HUDEP-2 (cell line): ENCODE data around the gene PNPLA2.

Source experiments
- DNase-seq, 76 experiments: peaks; one replicate each; lab custom pipeline; 2025; ENCODE audit not compliant: unreplicated experiment in 76 of 76; lab: John Stamatoyannopoulos, UW

The PNPLA2 gene

DNA sequence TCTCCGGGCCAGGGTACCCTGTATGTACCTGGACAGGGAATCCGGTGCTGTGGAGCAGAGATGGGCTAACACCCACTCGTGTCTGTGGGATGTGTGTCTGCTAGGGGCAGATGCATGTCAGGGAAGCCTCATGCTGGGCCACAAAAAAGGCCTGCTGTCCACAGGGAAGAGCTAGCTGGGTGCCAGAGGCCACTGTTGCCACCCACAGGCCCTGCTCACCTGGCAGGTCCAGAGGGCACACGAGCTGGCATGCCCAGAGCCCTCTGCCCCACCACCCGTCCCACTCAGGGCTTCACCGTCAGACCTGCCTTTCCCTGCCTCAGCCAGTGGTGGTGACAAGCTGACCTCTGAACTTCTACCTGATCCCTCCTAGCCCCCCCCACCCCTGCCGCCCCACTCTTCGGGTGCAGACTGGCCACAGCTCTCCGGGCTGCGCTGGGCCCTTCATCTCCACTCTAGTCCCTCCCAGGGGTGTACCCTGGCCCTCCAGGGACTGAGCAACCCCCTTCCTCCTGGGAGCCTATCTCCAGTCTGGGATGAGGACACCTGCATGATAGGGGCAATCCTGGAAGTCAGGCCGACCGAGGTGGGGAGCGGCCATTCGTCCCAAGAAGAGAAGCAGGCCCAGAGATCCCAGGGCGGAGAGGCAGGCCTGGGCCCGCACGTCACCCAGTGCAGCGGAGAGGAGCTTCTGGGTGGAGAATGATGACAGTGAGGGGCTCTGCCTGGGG lies 22.0 kb upstream of the PNPLA2 start:
- DNase-seq: no peak

GRCh38 chr11:797296-798092 lies 21.2 kb upstream of the PNPLA2 start:
- peak in 57 of 76 experiments; percentile 6 to 76 (median 54) for DNase-seq

DNA sequence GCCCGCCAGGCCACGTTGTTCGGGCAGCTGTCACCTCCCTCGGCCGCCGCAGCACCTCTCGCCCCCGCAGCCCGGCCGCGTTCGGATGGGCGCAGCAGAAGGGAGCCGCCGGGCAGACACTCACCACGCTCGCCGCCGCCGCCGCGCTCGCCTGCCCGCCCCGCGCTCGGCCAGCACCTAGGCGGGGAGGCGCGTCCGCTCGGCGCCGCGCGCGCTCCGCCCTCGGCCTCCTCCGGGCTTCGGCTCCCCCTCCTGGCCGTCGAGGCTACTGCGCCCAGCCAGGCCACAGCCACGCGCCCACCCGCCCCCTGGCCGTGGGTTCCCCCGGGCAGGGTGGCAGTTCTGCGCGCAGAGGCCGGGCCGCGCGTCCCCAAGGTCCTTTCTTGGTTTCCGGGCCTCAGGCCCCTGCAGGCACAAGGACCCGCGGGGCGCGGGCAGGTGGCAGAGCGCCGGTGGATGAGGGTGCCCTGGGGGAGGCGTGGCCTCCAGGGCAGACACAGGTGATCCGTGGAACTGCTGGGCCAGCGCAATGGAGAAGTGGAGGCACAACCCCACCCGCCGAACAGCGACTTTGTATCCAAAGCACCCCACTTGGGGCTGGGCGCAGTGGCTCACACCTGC lies 20.5 kb upstream of the PNPLA2 start, which contains the start of gene SLC25A22:
TSS of gene SLC25A22 (minus strand) at position 189 of the 621 bp plus-strand sequence. CDS start 3,275 bp downstream, outside the sequence.
- peak in 68 of 76 experiments; percentile 16 to 85 (median 60) for DNase-seq

DNA sequence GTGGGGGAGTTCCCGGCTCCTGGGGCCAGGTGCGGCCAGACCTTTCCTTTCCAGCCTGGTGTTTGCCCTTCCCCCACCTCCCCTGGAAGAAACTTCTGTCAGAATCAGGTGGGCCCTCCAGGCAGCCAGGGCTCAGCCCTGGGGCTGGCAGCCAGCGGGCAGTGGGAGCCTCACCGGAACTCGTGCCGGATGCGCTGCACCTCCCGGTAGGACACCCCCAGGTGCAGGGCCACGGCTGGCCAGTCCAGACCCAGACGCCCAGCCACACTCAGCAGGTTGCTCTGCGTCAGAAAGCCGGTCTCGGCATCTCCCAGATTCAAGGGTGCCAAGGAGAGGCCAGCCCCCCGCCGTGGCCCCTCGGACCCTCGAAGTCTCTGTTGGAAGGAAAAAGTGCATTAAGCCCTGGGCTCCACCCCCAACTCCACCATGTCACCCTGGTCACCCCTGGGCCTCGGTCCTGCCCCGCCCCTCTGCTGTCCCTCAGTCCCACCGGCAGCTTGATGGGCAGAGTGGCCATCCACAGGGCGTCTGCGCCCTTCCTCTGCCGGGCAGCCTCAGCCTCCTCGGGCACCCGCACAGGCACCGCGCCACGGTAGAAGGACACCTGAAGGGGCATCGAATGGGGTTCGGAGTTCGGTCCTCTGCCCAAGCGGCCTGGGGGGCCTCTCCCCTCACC lies 18.9 kb upstream of the PNPLA2 start:
- DNase-seq: no peak

GRCh38 chr11:800473-800872 lies 18.2 kb upstream of the PNPLA2 start:
- DNase-seq: no peak

GRCh38 chr11:801097-801780 lies 17.5 kb upstream of the PNPLA2 start:
- DNase-seq: no peak

- no peak for DNase-seq
These were observed 16.6 kb upstream of the PNPLA2 start for GRCh38 chr11:802018-802617.

DNA sequence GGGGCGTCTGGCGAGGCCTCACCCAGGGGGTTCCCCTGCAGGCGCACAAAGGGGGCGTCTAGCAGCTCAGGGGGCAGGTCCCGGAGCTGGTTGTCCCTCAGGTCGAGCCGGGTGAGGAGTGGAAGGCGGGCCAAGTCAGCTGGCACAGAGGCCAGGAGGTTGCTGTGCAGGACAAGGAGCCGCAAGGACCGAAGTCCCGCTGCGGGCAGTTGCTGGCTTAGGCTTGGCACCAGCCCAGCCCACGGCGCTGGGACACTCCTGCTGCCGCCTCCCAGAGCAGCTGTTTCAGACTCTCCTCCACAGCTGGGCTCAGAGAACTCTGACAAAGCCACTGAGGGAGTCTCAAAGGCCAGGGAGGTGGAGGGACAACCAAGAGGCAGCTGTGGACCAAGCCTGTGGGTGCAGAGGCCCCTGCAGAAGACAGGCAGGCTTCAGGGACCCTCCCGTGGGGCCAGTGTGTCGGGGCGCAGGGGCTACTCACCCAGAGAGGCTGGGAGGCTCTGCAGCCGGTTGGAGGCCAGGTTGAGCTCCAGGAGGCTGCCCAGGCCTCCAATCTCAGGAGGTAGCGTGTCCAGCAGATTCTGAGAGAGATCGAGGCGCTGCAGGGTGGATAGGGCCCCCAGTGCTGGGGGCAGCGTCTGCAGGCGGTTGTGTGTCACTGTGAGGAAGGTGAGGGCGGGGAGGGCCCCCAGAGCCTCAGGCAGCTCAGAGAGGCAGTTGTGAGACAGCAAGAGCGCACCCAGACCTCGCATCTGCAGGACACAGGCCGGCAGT lies 15.8 kb upstream of the PNPLA2 start:
- DNase-seq: no peak

- no peak for DNase-seq
These were observed 15.3 kb upstream of the PNPLA2 start for GRCh38 chr11:803467-803742.

GRCh38 chr11:803770-804598 lies 14.7 kb upstream of the PNPLA2 start:
- no peak for DNase-seq

DNA sequence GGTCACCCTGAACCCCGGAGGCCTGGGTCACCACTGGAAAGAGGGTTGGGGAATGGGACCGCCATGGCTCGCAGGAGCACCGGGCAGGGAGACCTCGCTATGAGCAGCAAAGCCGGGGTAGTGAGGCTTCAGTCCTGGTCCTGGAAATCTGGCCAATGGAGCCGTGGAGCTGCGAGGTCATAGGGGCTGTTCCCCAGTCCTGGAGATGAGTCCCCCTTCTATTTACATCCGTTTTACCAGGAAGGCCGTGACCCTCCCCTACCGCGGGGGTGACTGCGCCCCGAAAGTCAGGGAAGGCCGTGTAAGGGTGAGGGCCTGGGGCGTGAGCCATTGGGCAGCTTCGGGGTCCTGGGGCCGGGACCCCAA lies 14.1 kb upstream of the PNPLA2 start:
- DNase-seq: no peak

GRCh38 chr11:808427-809286 lies 10.1 kb upstream of the PNPLA2 start:
- peak in 21 of 76 experiments; percentile 5 to 79 (median 33) for DNase-seq

DNA sequence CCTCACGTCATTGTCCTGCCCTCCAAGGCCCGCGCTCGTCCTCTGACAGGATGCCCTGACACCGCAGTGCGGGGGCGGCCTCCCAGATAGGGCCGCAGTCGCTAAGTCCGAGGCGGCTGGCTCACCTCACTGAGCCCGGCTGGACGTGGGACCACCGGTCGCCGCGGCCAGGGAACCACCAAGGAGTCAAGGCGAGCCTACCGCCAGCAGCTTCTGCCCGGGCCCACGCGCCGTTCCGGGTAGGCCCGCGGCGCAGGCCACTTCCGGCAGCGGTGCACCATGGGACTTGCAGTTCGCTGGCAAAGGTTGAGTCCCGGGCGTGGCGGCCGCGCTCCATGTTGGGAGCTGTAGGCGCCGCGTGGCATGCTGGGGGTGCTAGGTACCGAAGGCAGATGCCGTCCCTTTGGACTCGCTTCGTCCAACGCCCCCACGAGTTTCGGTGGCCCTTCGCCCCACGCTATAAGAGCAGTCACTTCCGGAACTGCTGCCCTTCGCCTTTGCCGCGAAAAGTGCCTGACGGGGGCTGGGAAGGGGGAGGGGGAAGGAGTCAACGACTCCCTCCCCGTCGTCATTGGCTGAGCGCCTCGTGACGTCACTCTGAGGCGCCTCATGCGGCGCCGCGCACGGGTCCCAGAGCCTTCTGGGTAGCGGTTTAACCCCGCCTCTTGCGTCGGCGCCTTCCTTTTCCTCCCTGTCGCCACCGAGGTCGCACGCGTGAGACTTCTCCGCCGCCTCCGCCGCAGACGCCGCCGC lies 9.3 kb upstream of the PNPLA2 start, which contains the start of gene RPLP2:
TSS of gene RPLP2 (plus strand) at position 681 of the 753 bp plus-strand sequence. CDS start 268 bp downstream, outside the sequence.
- DNase-seq: peak in 75 of 76 experiments; percentile 47 to 97 (median 94)

GRCh38 chr11:810040-810567 lies 8.6 kb upstream of the PNPLA2 start:
- peak in 1 of 76 experiments; percentile 37 for DNase-seq

DNA sequence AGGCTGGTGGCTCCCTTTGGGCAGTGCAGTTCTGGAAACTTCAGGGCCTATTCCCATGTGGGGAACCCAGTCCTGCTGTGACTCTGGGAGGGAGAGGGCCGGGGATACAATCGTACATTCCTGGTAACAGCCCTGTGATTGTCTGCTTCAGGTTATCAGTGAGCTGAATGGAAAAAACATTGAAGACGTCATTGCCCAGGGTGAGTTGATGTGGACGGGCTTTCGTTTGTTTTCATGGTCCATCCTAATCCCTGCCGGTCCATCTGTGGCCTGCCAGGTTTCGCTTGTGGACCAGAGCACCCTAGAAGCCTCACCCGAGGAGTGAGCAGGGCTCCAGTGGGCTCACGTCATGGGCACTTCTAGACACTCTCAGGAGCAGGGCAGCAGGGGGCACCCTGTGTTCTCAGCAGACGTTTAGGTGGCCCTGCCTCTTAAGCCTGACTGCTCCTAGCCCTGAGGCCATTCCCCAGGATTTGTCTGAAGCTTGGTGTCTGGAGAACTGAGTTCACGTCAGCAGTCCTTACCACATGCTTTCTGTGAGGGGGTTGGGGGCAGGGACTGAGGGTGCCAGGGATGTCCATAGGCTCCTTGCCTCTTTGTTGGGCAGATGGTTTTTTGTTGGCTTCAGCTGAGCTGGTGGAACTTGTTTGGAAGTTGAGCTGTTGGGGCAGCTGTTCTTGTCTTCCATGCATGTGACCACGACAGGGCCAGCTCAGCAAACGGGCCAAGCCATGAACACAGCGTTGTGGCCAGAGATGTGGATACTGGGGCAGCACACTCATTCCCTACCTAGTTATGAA lies 7.1 kb upstream of the PNPLA2 start:
- DNase-seq: peak in 15 of 76 experiments; percentile 13 to 44 (median 28)

DNA sequence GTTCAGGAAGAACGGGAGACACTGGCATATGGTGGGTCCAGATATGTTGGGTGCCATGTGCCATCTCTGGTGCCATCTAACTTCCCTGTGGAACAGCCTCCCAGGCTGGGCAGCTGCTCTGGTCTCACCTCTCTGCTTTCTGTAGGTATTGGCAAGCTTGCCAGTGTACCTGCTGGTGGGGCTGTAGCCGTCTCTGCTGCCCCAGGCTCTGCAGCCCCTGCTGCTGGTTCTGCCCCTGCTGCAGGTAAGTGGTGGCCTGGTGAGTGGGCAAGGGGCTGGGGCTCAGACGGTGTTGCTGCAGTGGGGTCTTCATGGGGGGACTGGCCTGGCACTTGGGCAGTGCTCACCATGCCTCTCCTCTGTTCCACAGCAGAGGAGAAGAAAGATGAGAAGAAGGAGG lies 6.3 kb upstream of the PNPLA2 start:
- DNase-seq: no peak
